GM21825 (cell line): ENCODE results near the gene THAP11.
A peak's percentile ranks its signal among the peaks of the same experiment; 100 is the strongest.

Experiments used
- ATAC-seq: cut with Tn5 transposase; IDR thresholded peaks from one replicate; pipeline ENCODE4 v1.9.1; 2021; ENCODE audit warnings: mild to moderate bottlenecking, moderate library complexity; ENCODE audit not compliant: unreplicated experiment

Gene THAP11

GRCh38 chr16:67841816-67842508 lies at the start of gene THAP11:
THAP11 (plus strand) TSS chr16:67842320; CDS start chr16:67842555, 235 bp downstream.
- ATAC-seq: peak; percentile 39

GRCh38 chr16:67796099-67796718 lies 45.9 kb upstream of the THAP11 start:
- ATAC-seq: no peak

GRCh38 chr16:67800338-67800926 lies 41.7 kb upstream of the THAP11 start:
- no peak for ATAC-seq

GRCh38 chr16:67801241-67801640 lies 40.9 kb upstream of the THAP11 start:
- no peak for ATAC-seq

- no peak for ATAC-seq
Measured at GRCh38 chr16:67801883-67802282, 40.2 kb upstream of the THAP11 start.

- ATAC-seq: no peak
Measured at GRCh38 chr16:67803894-67804293, 38.2 kb upstream of the THAP11 start.

- ATAC-seq: no peak
Measured at GRCh38 chr16:67804853-67805542, 37.1 kb upstream of the THAP11 start.

GRCh38 chr16:67805718-67806427 lies 36.2 kb upstream of the THAP11 start:
- no peak for ATAC-seq

- ATAC-seq: peak; percentile 94
Measured at GRCh38 chr16:67806428-67807147, 35.5 kb upstream of the THAP11 start, which contains the start of the genes RANBP10 and TSNAXIP1. RANBP10 (minus strand) TSS chr16:67806560; CDS start chr16:67806536, 24 bp downstream. TSNAXIP1 (plus strand) TSS chr16:67806889; CDS start chr16:67807150, 261 bp downstream.

GRCh38 chr16:67807148-67807682 lies 34.9 kb upstream of the THAP11 start:
- no peak for ATAC-seq

- no peak for ATAC-seq
Measured at GRCh38 chr16:67811899-67812298, 30.2 kb upstream of the THAP11 start.

GRCh38 chr16:67814567-67814966 lies 27.6 kb upstream of the THAP11 start:
- no peak for ATAC-seq

- ATAC-seq: no peak
Measured at GRCh38 chr16:67820608-67821259, 21.4 kb upstream of the THAP11 start.

- no peak for ATAC-seq
Measured at GRCh38 chr16:67822511-67822910, 19.6 kb upstream of the THAP11 start.

- ATAC-seq: no peak
Measured at GRCh38 chr16:67825119-67825518, 17.0 kb upstream of the THAP11 start.

GRCh38 chr16:67825906-67826305 lies 16.2 kb upstream of the THAP11 start:
- no peak for ATAC-seq

- ATAC-seq: no peak
Measured at GRCh38 chr16:67828651-67829050, 13.5 kb upstream of the THAP11 start.

GRCh38 chr16:67833030-67833414 lies 9.1 kb upstream of the THAP11 start:
- no peak for ATAC-seq
